SK-N-SH (cell line): ENCODE results near the gene PTBP2. TPM values are rescaled to one million over a fixed set of nuclear protein-coding genes. Genes with fewer than 3 reads are reported as not detected.

Source experiments
- CTCF ChIA-PET: fragments of 300-600, 350-600 bp; formaldehyde crosslinking; extraction: SDS; loops from one replicate; lab custom pipeline; 2021; lab: Yijun Ruan, JAX
- POLR2A ChIA-PET: fragments of 350-600 bp; sonication (Branson Sonifier 250); formaldehyde crosslinking; extraction: SDS; loops from one replicate; lab custom pipeline; 2020; ENCODE audit warnings: antibody characterized with exemption, inconsistent platforms; lab: Yijun Ruan, JAX
- DNase-seq: peaks from one replicate; pipeline ENCODE4 v3.0.0; 2012
- H2AFZ ChIP-seq: fragments of 200-600 bp; sonication (generic); 2 replicates; pipeline ENCODE4 v1.8.1; 2016; ENCODE audit warnings: antibody characterized with exemption, mild to moderate bottlenecking, low read depth
- H3F3A ChIP-seq: fragments of 200-600 bp; sonication (generic); replicated peaks from 2 replicates; pipeline ENCODE3; 2016; ENCODE audit warnings: antibody characterized with exemption, mild to moderate bottlenecking; ENCODE audit not compliant: insufficient read depth
- H3K27ac ChIP-seq, 2 experiments: fragments of 200-500 bp in 1 of 2; fragments of 200-600 bp in 1 of 2; sonication (Bioruptor generic) in 1 of 2; sonication (generic), shearing (Covaris generic) in 1 of 2; 2 replicates each; pipeline versions ENCODE4 v1.5.1 to v1.6.1; 2014 to 2016; ENCODE audit warnings: low read depth in 2 of 2, inconsistent platforms in 1 of 2, low read length in 1 of 2, mild to moderate bottlenecking in 1 of 2, mixed read lengths in 1 of 2
- H3K27me3 ChIP-seq: fragments of 200-600 bp; sonication (generic), shearing (Covaris generic); 2 replicates; pipeline ENCODE4 v1.6.1; 2016; ENCODE audit warnings: mixed run types; ENCODE audit not compliant: insufficient read depth
- H3K36me3 ChIP-seq, 2 experiments: fragments of 200-500 bp in 1 of 2; fragments of 200-600 bp in 1 of 2; sonication (Bioruptor generic) in 1 of 2; sonication (generic) in 1 of 2; replicated peaks in 1 of 2; 2 replicates each; pipeline versions ENCODE3 to v1.5.1; 2014 to 2016; ENCODE audit warnings: low read length in 1 of 2, mild to moderate bottlenecking in 1 of 2; ENCODE audit not compliant: insufficient read depth in 2 of 2, control insufficient read depth in 1 of 2
- H3K4me1 ChIP-seq, 2 experiments: fragments of 200-500 bp in 1 of 2; fragments of 200-600 bp in 1 of 2; sonication (Bioruptor generic) in 1 of 2; sonication (generic), shearing (Covaris generic) in 1 of 2; 2 replicates each; pipeline versions ENCODE4 v1.5.1 to v1.6.1; 2014 to 2016; ENCODE audit warnings: low read depth in 1 of 2, low read length in 1 of 2, mixed run types in 1 of 2; ENCODE audit not compliant: insufficient read depth in 2 of 2, control insufficient read depth in 1 of 2
- H3K4me2 ChIP-seq: fragments of 200-600 bp; sonication (generic), shearing (Covaris generic); 2 replicates; pipeline ENCODE4 v1.6.1; 2017; ENCODE audit warnings: mixed run types
- H3K4me3 ChIP-seq, 2 experiments: fragments of 200-500 bp in 1 of 2; fragments of 200-600 bp in 1 of 2; sonication (Bioruptor generic) in 1 of 2; sonication (generic), shearing (Covaris generic) in 1 of 2; 2 replicates each; pipeline versions ENCODE4 v1.5.1 to v1.8.1; 2014 to 2016; ENCODE audit warnings: low read depth in 2 of 2, inconsistent platforms in 1 of 2, low read length in 1 of 2, mild to moderate bottlenecking in 1 of 2, mixed read lengths in 1 of 2, moderate library complexity in 1 of 2
- H3K79me2 ChIP-seq: fragments of 200-600 bp; sonication (generic); 2 replicates; pipeline ENCODE4 v1.8.1; 2017; ENCODE audit warnings: mild to moderate bottlenecking; ENCODE audit not compliant: insufficient read depth
- H3K9ac ChIP-seq: fragments of 200-600 bp; sonication (generic); 2 replicates; pipeline ENCODE4 v1.6.1; 2017; ENCODE audit warnings: mixed run types
- H3K9me2 ChIP-seq: fragments of 200-600 bp; sonication (generic); 2 replicates; pipeline ENCODE4 v1.6.1; 2017; ENCODE audit warnings: mixed run types
- H3K9me3 ChIP-seq: fragments of 200-600 bp; sonication (generic); 2 replicates; pipeline ENCODE4 v1.6.1; 2017; ENCODE audit warnings: mixed run types, mild to moderate bottlenecking, moderate library complexity
- H4K20me1 ChIP-seq: fragments of 200-600 bp; sonication (generic); 2 replicates; pipeline ENCODE4 v1.6.1; 2017; ENCODE audit warnings: mild to moderate bottlenecking, mixed run types; ENCODE audit not compliant: insufficient read depth
- ELF1 ChIP-seq: IDR thresholded peaks from 2 replicates; pipeline ENCODE4 v1.4.0; 2012
- EP300 ChIP-seq, 2 experiments: IDR thresholded peaks; 2 replicates each; pipeline versions ENCODE4 v1.4.0 to v1.6.1; 2012; ENCODE audit warnings: borderline replicate concordance in 1 of 2, low read depth in 1 of 2, low read length in 1 of 2
- EZH2phosphoT487 ChIP-seq: fragments of 200-600 bp; sonication (generic); IDR thresholded peaks from 2 replicates; pipeline ENCODE4 v1.6.1; 2017; ENCODE audit warnings: low read depth, mixed run types, mild to moderate bottlenecking, antibody characterized with exemption, moderate library complexity, borderline replicate concordance
- FOSL2 ChIP-seq: IDR thresholded peaks from 2 replicates; pipeline ENCODE4 v1.4.0; 2012; ENCODE audit warnings: low read depth, mild to moderate bottlenecking, moderate library complexity, borderline replicate concordance
- GABPA ChIP-seq: IDR thresholded peaks from 2 replicates; pipeline ENCODE4 v1.4.0; 2012; ENCODE audit warnings: low read depth, mild to moderate bottlenecking
- JUND ChIP-seq: IDR thresholded peaks from 2 replicates; pipeline ENCODE4 v1.4.0; 2012
- MEF2A ChIP-seq: IDR thresholded peaks from 2 replicates; pipeline ENCODE4 v1.4.0; 2012; ENCODE audit warnings: low read depth, borderline replicate concordance
- NFIC ChIP-seq: IDR thresholded peaks from 2 replicates; pipeline ENCODE4 v1.4.0; 2012; ENCODE audit warnings: borderline replicate concordance
- POLR2AphosphoS5 ChIP-seq: IDR thresholded peaks from 2 replicates; pipeline ENCODE4 v1.6.1; 2012; ENCODE audit warnings: low read depth, low read length
- RAD21 ChIP-seq: IDR thresholded peaks from 2 replicates; pipeline ENCODE4 v1.6.1; 2012; ENCODE audit warnings: mild to moderate bottlenecking, low read length
- RCOR1 ChIP-seq: fragments of 150-350 bp; IDR thresholded peaks from 2 replicates; pipeline ENCODE4 v1.6.1; 2017; ENCODE audit warnings: antibody characterized with exemption, low read length
- REST ChIP-seq: IDR thresholded peaks from 2 replicates; pipeline ENCODE4 v1.6.1; 2012; ENCODE audit warnings: mild to moderate bottlenecking, low read depth, low read length, moderate library complexity
- RFX5 ChIP-seq: IDR thresholded peaks from 2 replicates; pipeline ENCODE4 v1.6.1; 2012; ENCODE audit warnings: mild to moderate bottlenecking, improper control_type of control experiment, low read length
- RXRA ChIP-seq: IDR thresholded peaks from 2 replicates; pipeline ENCODE4 v1.4.0; 2012; ENCODE audit warnings: low read depth, mild to moderate bottlenecking, borderline replicate concordance
- SIN3A ChIP-seq: IDR thresholded peaks from 2 replicates; pipeline ENCODE4 v1.6.1; 2012; ENCODE audit warnings: low read depth, mild to moderate bottlenecking, low read length, moderate library complexity, borderline replicate concordance
- TAF1 ChIP-seq: IDR thresholded peaks from 2 replicates; pipeline ENCODE4 v1.6.1; 2012; ENCODE audit warnings: low read depth, mild to moderate bottlenecking, low read length, moderate library complexity, borderline replicate concordance
- WGBS: methylation state at CpG from one replicate; pipeline ENCODE4 v1.1.6; 2017; ENCODE audit warnings: low lambda C conversion rate; 5-methylcytosine and 5-hydroxymethylcytosine counted together
- polyA plus RNA-seq, 3 experiments: library from polyadenylated mRNA; depleted of rRNA; stranded (reverse); fragments of >200 nt; gene quantifications; 2 replicates each; pipeline ENCODE4 v1.2.3, GENCODE V29; 2012
- TF ChIP-seq, protein P1 (sequence below): IDR thresholded peaks from 2 replicates; pipeline ENCODE4 v1.4.0; 2012; ENCODE audit warnings: low read depth, borderline replicate concordance
- TF ChIP-seq, protein P2 (sequence below): IDR thresholded peaks from 2 replicates; pipeline ENCODE4; 2012
- TF ChIP-seq, protein P3 (sequence below): fragments of 200-600 bp; sonication (generic); IDR thresholded peaks from 2 replicates; pipeline ENCODE4 v1.6.1; 2017; ENCODE audit warnings: antibody characterized with exemption, mild to moderate bottlenecking, moderate library complexity

The PTBP2 gene
- polyA plus RNA-seq, 1 of the 3 experiments (the other 2 are of a cell fraction): 7.3 TPM

DNA sequence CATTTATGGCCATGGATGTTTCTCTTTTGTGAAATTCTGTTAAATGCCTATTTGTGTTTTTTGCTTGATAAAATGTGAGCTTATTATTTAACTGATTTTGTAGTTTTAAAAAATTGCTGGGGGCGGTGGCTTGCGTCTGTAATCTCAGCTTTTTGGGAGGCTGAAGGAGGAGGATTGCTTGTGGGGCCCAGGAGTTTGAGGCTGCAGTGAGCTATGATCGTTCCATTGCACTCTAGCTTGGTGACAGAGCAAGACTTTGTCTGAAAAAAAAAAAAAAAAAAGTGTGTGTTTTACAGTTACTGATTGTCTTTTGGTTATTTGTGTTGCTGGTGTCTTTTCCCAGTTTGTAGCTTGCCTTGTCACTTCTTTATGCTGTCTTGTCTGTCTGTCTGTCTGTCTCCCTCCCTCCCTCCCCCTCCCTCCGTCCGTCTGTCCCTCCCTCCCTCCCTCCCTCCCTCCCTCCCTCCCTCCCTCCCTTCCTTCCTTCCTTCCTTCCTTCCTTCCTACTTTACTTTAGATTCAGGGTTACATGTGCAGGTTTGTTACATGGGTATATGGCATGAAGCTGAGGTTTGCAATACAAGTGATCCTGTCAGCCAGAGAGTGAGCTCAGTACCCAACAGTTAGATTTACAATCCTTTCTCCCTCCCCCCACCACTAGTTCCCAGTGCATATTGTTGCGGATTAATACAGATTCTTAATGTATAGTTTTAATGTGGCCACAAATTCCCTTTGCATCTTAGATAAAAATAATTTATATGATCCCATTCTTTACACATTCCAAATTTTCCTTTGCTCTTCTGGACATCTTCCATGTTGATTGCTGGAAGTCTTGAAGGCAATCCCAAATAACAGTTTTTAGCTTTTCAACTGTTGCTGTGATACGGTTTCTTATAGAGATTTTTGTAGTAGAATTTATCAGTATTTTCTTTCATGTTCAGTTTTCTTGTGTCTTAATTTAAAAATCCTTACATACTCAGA is 25.1 kb downstream of the PTBP2 start:
- peaks cover 12 to 45% of the 10 kb centered on the region in 2 experiments for H3K36me3 ChIP-seq
- 92% methylated on average over 7 of the region's 7 CpGs for WGBS

More for the DNA sequence above, 25.1 kb downstream of the PTBP2 start:
- H3K9me3 ChIP-seq: no peaks in the 10 kb centered on the region
- CTCF ChIA-PET: interaction anchor here (1.1 kb wide), 1 partner anchor 15 kb away, joined by 3 read pairs; no protein-coding TSS in a partner anchor
- H3K27me3 ChIP-seq: no peaks in the 10 kb centered on the region
- peaks cover 98% of the 10 kb centered on the region for H3K79me2 ChIP-seq
- H3K4me3 ChIP-seq: no peak overlapping the region
- H4K20me1 ChIP-seq: peaks cover 52% of the 10 kb centered on the region
- TF ChIP-seq JUND: no peak
- TF ChIP-seq GABPA: no peak
- no peak for TF ChIP-seq EZH2phosphoT487
- TF ChIP-seq RAD21: no peak
- no peak for TF ChIP-seq TAF1
- TF ChIP-seq NFIC: no peak
- no peak for TF ChIP-seq FOSL2
- TF ChIP-seq, protein P1, sequence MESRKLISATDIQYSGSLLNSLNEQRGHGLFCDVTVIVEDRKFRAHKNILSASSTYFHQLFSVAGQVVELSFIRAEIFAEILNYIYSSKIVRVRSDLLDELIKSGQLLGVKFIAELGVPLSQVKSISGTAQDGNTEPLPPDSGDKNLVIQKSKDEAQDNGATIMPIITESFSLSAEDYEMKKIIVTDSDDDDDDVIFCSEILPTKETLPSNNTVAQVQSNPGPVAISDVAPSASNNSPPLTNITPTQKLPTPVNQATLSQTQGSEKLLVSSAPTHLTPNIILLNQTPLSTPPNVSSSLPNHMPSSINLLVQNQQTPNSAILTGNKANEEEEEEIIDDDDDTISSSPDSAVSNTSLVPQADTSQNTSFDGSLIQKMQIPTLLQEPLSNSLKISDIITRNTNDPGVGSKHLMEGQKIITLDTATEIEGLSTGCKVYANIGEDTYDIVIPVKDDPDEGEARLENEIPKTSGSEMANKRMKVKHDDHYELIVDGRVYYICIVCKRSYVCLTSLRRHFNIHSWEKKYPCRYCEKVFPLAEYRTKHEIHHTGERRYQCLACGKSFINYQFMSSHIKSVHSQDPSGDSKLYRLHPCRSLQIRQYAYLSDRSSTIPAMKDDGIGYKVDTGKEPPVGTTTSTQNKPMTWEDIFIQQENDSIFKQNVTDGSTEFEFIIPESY: no peak
- TF ChIP-seq ELF1: no peak
- no peak for TF ChIP-seq MEF2A
- TF ChIP-seq REST: no peak
- TF ChIP-seq EP300 (IDR thresholded peaks at IDR 0.05; ENCODE audit: borderline replicate concordance in 1 of 2, low read depth in 1 of 2, low read length in 1 of 2): no peak
- TF ChIP-seq, protein P2, sequence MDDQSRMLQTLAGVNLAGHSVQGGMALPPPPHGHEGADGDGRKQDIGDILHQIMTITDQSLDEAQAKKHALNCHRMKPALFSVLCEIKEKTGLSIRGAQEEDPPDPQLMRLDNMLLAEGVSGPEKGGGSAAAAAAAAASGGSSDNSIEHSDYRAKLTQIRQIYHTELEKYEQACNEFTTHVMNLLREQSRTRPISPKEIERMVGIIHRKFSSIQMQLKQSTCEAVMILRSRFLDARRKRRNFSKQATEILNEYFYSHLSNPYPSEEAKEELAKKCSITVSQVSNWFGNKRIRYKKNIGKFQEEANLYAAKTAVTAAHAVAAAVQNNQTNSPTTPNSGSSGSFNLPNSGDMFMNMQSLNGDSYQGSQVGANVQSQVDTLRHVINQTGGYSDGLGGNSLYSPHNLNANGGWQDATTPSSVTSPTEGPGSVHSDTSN: no peak
- TF ChIP-seq RFX5: no peak
- TF ChIP-seq RXRA: no peak
- TF ChIP-seq RCOR1: no peak
- TF ChIP-seq SIN3A: no peak
- TF ChIP-seq POLR2AphosphoS5: no peak
- TF ChIP-seq, protein P3, sequence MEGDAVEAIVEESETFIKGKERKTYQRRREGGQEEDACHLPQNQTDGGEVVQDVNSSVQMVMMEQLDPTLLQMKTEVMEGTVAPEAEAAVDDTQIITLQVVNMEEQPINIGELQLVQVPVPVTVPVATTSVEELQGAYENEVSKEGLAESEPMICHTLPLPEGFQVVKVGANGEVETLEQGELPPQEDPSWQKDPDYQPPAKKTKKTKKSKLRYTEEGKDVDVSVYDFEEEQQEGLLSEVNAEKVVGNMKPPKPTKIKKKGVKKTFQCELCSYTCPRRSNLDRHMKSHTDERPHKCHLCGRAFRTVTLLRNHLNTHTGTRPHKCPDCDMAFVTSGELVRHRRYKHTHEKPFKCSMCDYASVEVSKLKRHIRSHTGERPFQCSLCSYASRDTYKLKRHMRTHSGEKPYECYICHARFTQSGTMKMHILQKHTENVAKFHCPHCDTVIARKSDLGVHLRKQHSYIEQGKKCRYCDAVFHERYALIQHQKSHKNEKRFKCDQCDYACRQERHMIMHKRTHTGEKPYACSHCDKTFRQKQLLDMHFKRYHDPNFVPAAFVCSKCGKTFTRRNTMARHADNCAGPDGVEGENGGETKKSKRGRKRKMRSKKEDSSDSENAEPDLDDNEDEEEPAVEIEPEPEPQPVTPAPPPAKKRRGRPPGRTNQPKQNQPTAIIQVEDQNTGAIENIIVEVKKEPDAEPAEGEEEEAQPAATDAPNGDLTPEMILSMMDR: no peak
- TF ChIP-seq, all 33 proteins: peak for 0
- Histone ChIP-seq H2AFZ (no peak overlapping the region), H3K27ac (no peak overlapping the region; a peak in 1 of 4 replicates), H3F3A (no peaks in the 10 kb centered on the region), H3K9ac (no peak overlapping the region), H3K9me2 (no peaks in the 10 kb centered on the region), H3K4me2 (no peak overlapping the region), H3K4me1 (peaks cover 3 to 5% of the 10 kb centered on the region in 2 experiments; a peak in 3 of 4 replicates)
- POLR2A ChIA-PET: interaction anchor here (0.6 kb wide), 1 partner anchor 288 kb away, joined by 3 read pairs; no protein-coding TSS in a partner anchor
- no peak for DNase-seq
